Measurements from ENCODE around the gene CFAP58.

Gene CFAP58

DNA sequence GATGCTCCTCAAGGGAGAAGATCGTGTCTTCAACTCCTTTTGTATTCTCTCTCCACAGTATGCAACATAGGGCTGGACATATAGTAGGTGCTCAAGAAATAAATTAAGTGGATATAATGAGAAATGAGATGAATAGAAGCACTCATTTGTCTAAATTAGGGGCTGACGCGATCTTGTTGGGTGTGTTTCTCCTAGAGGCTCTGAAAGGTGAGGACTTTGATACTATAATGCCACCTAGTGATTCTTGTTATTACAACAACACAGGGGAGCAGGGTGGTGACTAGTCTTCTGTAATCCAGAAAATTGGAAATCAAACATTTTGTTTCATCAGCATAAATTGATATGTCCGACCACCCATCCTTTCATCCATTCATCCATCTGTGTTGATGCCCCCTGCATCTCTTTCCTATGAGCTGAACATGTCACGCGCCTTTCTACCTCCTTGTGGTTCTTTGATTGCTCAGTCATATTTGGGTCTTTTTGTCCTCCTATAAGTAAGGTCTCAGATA is 3.5 kb upstream of the CFAP58 start:
- TF ChIP-seq ZNF274 (IDR thresholded peaks at IDR 0.05; ENCODE audit: low read depth, low read length), result no peak
- no peak overlapping the region; the same call in 1 of the 2 replicates for H3K4me3 ChIP-seq (ENCODE audit: low read length)

DNA sequence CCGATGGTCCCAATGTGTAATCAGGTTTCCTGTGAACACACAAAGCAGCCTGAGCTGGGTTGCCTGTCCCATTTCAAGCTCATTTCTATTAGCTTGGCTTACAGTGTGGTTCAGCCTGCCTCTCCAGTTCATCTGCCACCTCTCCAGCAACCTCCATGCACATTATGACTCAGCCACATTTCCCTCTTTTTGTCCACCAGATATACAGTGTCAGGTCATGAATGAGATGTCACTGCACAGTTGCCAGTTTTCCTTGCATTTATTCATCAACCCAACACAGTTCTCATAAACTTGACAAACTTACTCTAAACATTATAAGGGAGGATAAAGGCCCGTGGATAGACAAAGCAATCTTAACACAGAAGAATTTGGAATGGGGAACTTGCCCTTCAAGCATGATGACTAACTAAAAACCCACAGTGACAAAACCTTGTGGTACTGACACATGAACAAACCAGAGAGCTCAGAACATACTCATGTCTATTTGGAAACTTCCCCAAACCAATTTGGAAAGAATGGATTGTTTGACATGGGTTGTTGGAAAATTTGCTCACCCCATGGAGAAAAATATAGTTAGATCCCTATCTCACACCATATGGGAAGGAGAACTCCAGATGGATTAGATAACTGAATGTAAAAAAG is 2.5 kb upstream of the CFAP58 start:
- no peak overlapping the region for H3K4me3 ChIP-seq (ENCODE audit: low read length)

DNA sequence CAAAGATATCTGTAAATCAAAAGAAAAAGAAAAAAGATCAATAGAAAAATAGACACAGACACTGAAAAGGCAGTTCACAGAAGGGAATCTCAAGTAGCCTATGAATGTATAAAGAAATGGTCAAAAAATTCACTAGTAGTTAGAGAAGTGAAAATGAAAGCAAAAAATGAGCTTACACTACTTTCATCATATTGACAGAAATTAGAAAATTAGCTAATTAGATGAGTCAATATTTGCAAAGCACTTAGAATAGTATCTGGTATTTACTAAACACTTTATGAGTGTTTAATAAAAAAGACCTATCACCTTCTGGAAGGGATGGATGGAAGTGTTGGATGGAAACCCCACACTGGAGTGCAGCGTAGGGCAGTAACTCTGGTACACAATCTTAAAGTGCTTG is 1.7 kb upstream of the CFAP58 start:
- no peak for TF ChIP-seq ZNF274 (IDR thresholded peaks at IDR 0.05; ENCODE audit: low read depth, low read length)
- peak overlapping the region; percentile 28; the same call in 1 of the 2 replicates for H3K4me3 ChIP-seq (ENCODE audit: low read length)

More for the DNA sequence above, 2.5 kb upstream of the CFAP58 start:
- TF ChIP-seq ZNF274 (IDR thresholded peaks at IDR 0.05; ENCODE audit: low read depth, low read length), result no peak

DNA sequence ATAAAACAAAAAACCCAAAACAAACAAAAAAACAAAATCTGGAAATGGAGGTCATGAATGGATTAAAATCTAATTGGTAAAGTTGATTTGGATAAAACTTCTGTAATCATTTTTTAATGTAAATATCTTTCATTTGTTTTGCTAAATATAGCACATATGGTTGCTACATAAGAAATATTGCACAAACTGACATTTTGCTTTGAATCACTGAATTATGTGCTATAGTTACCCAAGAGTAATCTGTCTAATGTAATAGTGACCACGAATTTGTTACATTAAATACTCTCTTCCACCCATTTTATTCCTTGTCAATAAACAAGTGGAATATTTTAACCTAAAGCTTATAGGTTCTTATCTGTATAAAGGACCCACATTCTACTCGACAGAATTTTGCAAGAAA is 6.2 kb downstream of the CFAP58 start:
- H3K4me3 ChIP-seq (ENCODE audit: low read length), result no peak overlapping the region
- TF ChIP-seq ZNF274 (IDR thresholded peaks at IDR 0.05; ENCODE audit: low read depth, low read length), result no peak

DNA sequence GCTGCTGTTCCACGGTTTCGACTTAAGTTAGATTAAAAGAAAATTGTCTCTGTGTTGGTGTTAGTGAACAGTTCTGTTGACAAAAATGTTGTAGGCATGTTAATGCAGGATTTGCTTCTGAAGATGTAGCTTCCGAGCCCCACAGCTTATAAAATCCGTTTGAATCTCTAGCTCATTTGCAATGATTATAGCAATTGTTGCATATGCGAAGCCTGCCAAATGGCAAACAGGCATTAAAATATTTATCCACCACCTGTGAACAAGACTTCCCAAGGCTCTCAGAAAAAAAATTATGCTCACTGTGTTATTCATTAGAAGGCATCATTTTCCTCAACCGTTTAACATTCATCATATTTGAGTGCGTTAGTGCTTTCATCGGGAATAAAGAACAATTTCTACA is 14.3 kb downstream of the CFAP58 start:
- TF ChIP-seq ZNF274 (IDR thresholded peaks at IDR 0.05; ENCODE audit: low read depth, low read length), result no peak

DNA sequence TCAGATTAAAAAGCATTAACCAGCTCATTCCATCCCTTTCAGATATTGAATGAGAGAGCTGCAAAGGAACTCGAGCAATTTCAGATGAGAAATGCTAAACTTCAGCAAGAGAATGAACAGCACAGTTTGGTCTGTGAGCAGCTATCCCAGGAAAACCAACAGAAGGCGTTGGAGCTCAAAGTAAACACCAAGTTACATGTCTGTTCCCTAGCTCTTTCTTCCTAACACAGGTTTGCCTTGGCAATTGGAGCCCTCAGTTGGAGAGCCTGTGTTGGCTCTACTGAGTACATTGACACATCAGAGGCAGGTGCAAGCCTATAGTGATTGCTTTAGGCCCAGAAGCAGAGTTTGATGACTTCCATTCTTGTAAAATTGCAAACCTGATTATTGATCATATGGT is 14.7 kb downstream of the CFAP58 start:
- H3K4me3 ChIP-seq (ENCODE audit: low read length), result no peak overlapping the region
- TF ChIP-seq ZNF274 (IDR thresholded peaks at IDR 0.05; ENCODE audit: low read depth, low read length), result no peak

More for the DNA sequence above, 14.3 kb downstream of the CFAP58 start:
- H3K4me3 ChIP-seq (ENCODE audit: low read length), result no peak overlapping the region

DNA sequence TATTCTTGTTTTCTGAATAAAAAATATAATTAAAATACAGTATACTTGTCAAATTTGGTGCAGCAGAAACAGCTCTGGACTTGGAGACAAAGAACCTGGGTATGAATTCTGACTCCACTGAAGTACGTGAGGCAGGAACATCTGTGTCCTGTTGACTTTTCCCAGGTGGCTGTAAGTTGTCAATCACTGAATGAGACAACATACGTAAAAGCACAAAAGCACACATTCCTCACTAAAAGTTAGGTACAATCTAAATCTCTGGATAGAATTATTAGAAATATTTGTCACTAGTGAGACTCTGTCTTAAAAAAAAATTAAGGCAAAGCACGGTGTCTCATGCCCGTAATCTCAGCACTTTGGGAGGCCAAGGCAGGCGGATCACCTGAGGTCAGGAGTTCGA is 18.1 kb downstream of the CFAP58 start:
- H3K4me3 ChIP-seq (ENCODE audit: low read length), result no peak overlapping the region
- TF ChIP-seq ZNF274 (IDR thresholded peaks at IDR 0.05; ENCODE audit: low read depth, low read length), result no peak

DNA sequence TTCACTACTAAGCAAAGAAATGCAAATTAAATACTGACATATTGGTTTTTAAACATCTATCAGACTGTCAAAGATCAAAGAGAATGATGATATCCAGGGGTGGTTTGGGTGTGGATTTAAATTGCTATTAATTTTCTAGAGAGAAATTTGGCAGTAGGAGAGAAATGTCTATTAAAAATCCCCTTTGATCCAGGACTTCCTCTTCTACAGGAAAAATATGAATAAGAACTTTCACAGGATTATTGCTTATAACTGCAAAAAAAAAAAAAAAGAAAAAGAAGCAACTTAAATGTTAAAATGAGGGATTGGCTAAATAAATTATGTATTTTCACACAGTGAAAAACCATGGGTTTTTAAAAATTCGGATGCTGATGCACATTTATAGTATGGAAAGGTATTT is 21.0 kb downstream of the CFAP58 start:
- no peak for TF ChIP-seq ZNF274 (IDR thresholded peaks at IDR 0.05; ENCODE audit: low read depth, low read length)
- no peak overlapping the region for H3K4me3 ChIP-seq (ENCODE audit: low read length)

DNA sequence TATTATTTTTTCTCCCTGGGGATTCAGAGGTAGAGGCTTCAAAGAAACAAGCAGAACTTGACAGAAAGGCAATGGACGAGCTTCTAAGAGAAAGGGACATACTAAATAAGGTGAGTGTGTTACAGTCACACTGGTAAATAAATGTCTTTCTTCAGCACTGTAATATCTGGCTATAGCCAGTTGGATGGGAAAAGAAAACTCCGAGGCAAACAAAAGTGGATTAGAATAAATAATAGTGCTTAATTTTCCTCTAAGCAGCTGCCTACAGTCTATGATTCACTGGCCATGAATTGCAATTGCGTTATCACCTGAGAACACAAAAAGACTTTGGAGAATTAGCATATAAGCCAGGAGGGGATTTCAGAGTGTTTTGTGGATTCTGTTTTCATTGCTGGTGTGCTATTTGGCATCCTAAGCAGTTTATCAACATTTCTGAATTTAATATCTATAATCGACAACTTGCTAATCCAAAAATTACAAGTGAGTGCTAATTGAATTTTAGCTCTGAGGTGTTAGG is 23.2 kb downstream of the CFAP58 start:
- TF ChIP-seq ZNF274 (IDR thresholded peaks at IDR 0.05; ENCODE audit: low read depth, low read length), result no peak
- H3K4me3 ChIP-seq (ENCODE audit: low read length), result no peak overlapping the region

DNA sequence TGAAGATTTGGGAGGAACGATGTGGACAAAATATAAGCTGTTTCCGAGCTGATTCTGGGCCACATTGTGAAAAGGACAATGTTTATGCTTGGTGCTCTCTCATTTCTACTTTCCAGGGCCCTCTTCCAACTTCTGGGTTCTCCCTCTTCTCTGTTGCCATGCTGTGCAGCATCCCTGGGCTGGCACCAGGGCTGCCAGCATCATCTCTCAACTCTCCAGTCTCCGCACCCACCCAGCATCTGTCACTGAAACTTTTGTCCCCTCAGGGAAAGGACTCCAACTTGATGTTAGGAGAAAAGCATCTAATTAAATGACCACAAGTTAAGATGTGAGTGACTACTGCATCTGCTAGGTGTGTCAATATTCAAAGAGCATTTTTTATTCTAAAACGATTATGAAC is 26.7 kb downstream of the CFAP58 start:
- no peak overlapping the region for H3K4me3 ChIP-seq (ENCODE audit: low read length)
- TF ChIP-seq ZNF274 (IDR thresholded peaks at IDR 0.05; ENCODE audit: low read depth, low read length), result no peak

DNA sequence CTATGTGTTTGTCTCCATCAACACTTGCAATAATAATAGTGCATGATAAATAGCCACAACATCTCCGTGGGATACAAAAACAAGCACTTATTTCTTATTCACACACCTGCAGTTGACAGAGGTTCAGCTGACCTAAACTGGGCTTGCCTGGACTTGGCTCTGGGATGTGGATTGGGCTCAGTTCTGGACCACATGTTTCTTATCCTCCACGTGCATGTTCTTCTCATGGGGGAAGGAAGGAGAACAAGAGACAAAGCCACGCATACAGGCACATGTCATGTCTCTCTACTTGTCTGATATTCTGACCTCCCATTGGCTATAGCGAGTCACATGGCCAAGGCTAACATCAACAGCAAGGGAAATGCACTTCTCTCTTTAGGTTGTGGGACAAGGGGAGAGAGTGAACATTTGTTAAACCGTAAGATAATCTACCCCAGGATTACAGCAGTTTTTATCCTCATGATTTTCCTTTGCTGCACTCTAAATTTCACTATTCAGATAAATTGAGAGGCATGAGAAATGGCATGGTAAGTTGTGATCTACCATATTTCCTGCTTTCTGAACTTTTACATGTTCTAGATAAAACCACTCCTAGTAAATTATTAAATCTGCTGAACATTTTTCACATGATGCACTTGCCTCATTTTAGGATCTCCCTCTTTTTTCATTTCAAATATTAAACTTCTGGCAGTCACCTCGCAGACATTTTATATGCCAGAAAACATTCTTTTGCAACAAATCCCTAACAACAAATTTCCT is 33.7 kb downstream of the CFAP58 start:
- no peak overlapping the region for H3K4me3 ChIP-seq (ENCODE audit: low read length)
- no peak for TF ChIP-seq ZNF274 (IDR thresholded peaks at IDR 0.05; ENCODE audit: low read depth, low read length)

DNA sequence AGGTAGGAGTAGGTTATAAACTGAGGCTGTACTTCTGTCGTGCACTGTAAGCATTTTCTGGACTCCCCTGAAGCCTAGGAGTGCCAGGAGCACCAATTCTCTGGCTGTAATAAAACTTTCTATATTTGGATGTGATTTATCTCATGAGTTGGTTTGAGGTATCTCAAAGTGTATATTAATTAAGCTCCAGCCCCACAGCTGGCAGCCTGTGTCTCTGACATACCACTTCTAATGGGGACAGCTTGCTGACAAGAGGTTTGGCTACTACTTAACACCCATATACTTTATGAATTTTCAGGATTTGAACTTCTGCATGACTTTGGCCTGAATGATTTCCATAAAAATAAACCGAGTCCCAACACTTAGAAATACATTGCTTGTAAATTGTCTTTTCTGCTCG is 35.2 kb downstream of the CFAP58 start:
- H3K4me3 ChIP-seq (ENCODE audit: low read length), result no peak overlapping the region
- TF ChIP-seq ZNF274 (IDR thresholded peaks at IDR 0.05; ENCODE audit: low read depth, low read length), result no peak

DNA sequence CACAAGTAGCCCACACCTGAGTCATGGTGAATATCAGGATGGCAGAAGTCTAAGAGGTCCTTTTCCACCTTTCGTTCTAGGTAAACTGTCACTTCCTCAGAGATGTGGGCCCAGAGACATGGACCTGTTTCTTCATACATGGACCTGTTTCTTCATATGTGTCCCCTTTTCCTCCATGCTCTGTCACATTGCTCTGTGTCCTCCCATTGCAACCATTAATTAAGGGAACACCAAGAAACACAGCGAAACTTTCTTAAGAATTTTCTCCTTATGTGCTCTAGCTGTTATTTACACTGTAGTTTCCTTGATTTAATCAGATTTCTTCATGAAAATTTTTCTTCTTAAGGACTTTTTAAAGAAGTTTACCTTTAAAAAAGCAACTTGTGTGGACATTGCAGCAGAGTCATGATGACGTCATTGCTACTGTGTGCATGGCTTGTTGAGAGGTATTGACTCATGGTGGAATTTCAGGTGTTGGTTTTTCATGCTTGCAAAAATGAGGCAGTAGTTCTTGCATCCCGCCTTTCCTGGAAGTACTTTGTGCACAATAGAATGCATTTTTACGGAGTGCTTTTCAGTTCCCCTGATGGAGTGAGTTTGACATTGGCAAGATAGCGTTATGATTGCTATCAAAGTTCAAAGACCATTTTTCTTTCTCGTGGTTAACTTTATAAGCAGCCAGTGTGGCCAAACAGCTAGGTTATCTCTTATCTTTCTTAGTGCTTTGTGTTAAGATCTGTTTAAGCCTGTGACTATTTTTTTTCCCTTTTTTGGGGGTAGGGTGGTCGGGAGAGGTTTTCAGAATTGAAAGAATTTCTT is 37.7 kb downstream of the CFAP58 start:
- no peak overlapping the region for H3K4me3 ChIP-seq (ENCODE audit: low read length)

DNA sequence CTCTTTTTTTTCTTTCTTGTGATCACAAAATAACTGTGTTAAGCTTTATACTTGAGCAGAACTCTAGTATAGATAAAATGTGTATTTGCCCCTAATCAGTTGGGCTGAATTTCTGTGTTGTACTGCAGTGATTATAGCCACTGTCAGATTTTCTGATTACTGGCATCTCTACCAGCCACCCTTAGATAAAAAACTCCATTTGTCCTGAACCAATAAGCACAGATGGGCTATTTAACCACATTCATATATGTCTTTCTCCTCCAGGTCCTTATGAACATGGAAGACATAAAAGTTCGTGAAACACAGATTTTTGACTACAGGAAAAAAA is 38.3 kb downstream of the CFAP58 start:
- no peak for TF ChIP-seq ZNF274 (IDR thresholded peaks at IDR 0.05; ENCODE audit: low read depth, low read length)
- no peak overlapping the region for H3K4me3 ChIP-seq (ENCODE audit: low read length)

More for the DNA sequence above, 37.7 kb downstream of the CFAP58 start:
- TF ChIP-seq ZNF274 (IDR thresholded peaks at IDR 0.05; ENCODE audit: low read depth, low read length), result no peak

Measured in GM08714 (cell line).